WTC11 (cell line): ENCODE measurements around the gene GRIFIN. TPM values are rescaled to one million over a fixed set of nuclear protein-coding genes. Genes with fewer than 3 reads are reported as not detected.

Experiments used
- ATAC-seq: fragments of 200-7000 bp; cut with Tn5 transposase; 2 replicates; pipeline ENCODE4 v1.10.0; 2021; ENCODE audit warnings: mild to moderate bottlenecking, moderate library complexity
- CTCF ChIA-PET: fragments of 300-600 bp; sonication (Branson Sonifier 250); formaldehyde crosslinking; loops from one replicate; lab custom pipeline; 2021; ENCODE audit warnings: antibody characterized with exemption; lab: Charles Lee
- POLR2A ChIA-PET: fragments of 350-600 bp; sonication (Branson Sonifier 250); formaldehyde crosslinking; loops from one replicate; lab custom pipeline; 2021; ENCODE audit warnings: antibody characterized with exemption; lab: Charles Lee
- DNase-seq: peaks from one replicate; pipeline ENCODE4 v3.0.0; 2021; ENCODE audit warnings: low spot score
- H3K27ac Mint-ChIP-seq: 2 replicates; pipeline ENCODE4 v1.8.0; 2021; ENCODE audit warnings: mixed read lengths
- H3K27me3 Mint-ChIP-seq: 2 replicates; pipeline ENCODE4 v1.8.0; 2021; ENCODE audit warnings: low read depth, mild to moderate bottlenecking, moderate library complexity, mixed read lengths
- H3K36me3 Mint-ChIP-seq: 2 replicates; pipeline ENCODE4 v1.8.0; 2021; ENCODE audit warnings: mixed read lengths
- H3K4me1 Mint-ChIP-seq: 2 replicates; pipeline ENCODE4 v1.8.0; 2022; ENCODE audit warnings: mixed read lengths
- H3K4me3 Mint-ChIP-seq: 2 replicates; pipeline ENCODE4 v1.8.0; 2021; ENCODE audit warnings: mild to moderate bottlenecking, moderate library complexity, mixed read lengths
- H3K9me3 Mint-ChIP-seq: 2 replicates; pipeline ENCODE4 v1.8.0; 2021; ENCODE audit warnings: mixed read lengths
- ATF2 ChIP-seq: sonication (generic); formaldehyde crosslinking; IDR thresholded peaks from 2 replicates; pipeline ENCODE4 v1.8.1; 2022; ENCODE audit warnings: low read depth, missing genetic modification reagents, borderline replicate concordance
- CBFB ChIP-seq: sonication (generic); formaldehyde crosslinking; IDR thresholded peaks from 2 replicates; pipeline ENCODE4 v1.8.1; 2022; ENCODE audit warnings: mild to moderate bottlenecking, low read depth, missing genetic modification reagents
- CDX4 ChIP-seq: fragments of 250-450 bp; sonication (Bioruptor Pico); IDR thresholded peaks from 2 replicates; pipeline ENCODE4 v1.9.0; 2021; ENCODE audit warnings: moderate library complexity, mild to moderate bottlenecking, inconsistent platforms, borderline replicate concordance
- CTCF ChIP-seq: fragments of 200-600 bp; IDR thresholded peaks from 2 replicates; pipeline ENCODE4 v1.8.0; 2022; ENCODE audit warnings: antibody characterized with exemption
- E2F1 ChIP-seq: sonication (generic); formaldehyde crosslinking; IDR thresholded peaks from 2 replicates; pipeline ENCODE4 v1.8.0; 2022; ENCODE audit warnings: mild to moderate bottlenecking, missing genetic modification reagents
- EMX1 ChIP-seq: fragments of 250-450 bp; sonication (Bioruptor Pico); IDR thresholded peaks from 2 replicates; pipeline ENCODE4 v1.8.0; 2021; ENCODE audit warnings: mild to moderate bottlenecking
- ERG ChIP-seq: fragments of 250-450 bp; sonication (Bioruptor Pico); IDR thresholded peaks from 2 replicates; pipeline ENCODE4 v1.8.0; 2021; ENCODE audit warnings: mild to moderate bottlenecking
- GABPB1 ChIP-seq: sonication (generic); formaldehyde crosslinking; IDR thresholded peaks from 2 replicates; pipeline ENCODE4 v1.8.1; 2023; ENCODE audit warnings: mild to moderate bottlenecking, missing genetic modification reagents
- KAT7 ChIP-seq: sonication (generic); formaldehyde crosslinking; IDR thresholded peaks from 2 replicates; pipeline ENCODE4 v1.8.1; 2023; ENCODE audit warnings: missing genetic modification reagents, mild to moderate bottlenecking, borderline replicate concordance
- MLX ChIP-seq: sonication (generic); formaldehyde crosslinking; IDR thresholded peaks from 2 replicates; pipeline ENCODE4 v1.8.1; 2023; ENCODE audit warnings: mild to moderate bottlenecking, missing genetic modification reagents, moderate library complexity
- NFYB ChIP-seq: sonication (generic); formaldehyde crosslinking; conservative IDR thresholded peaks from 2 replicates; pipeline ENCODE4 v1.8.0; 2022; ENCODE audit warnings: low read depth, missing genetic modification reagents
- NR1H2 ChIP-seq: sonication (generic); formaldehyde crosslinking; IDR thresholded peaks from 2 replicates; pipeline ENCODE4 v1.9.0; 2021; ENCODE audit warnings: mild to moderate bottlenecking, moderate library complexity, missing genetic modification reagents
- PRRX2 ChIP-seq: fragments of 250-450 bp; sonication (Bioruptor Pico); IDR thresholded peaks from 2 replicates; pipeline ENCODE4 v1.8.0; 2021; ENCODE audit warnings: mild to moderate bottlenecking
- SMAD3 ChIP-seq: sonication (generic); formaldehyde crosslinking; IDR thresholded peaks from 2 replicates; pipeline ENCODE4 v1.8.0; 2022; ENCODE audit warnings: missing genetic modification reagents, mild to moderate bottlenecking, borderline replicate concordance
- SOX15 ChIP-seq: fragments of 250-450 bp; sonication (Bioruptor Pico); IDR thresholded peaks from 2 replicates; pipeline ENCODE4 v1.9.0; 2021; ENCODE audit warnings: mild to moderate bottlenecking
- SP1 ChIP-seq: sonication (generic); formaldehyde crosslinking; conservative IDR thresholded peaks from 2 replicates; pipeline ENCODE4 v1.8.1; 2022; ENCODE audit warnings: missing genetic modification reagents
- ZBTB43 ChIP-seq: sonication (generic); formaldehyde crosslinking; IDR thresholded peaks from 2 replicates; pipeline ENCODE4 v1.8.1; 2023; ENCODE audit warnings: mild to moderate bottlenecking, missing genetic modification reagents
- ZMAT4 ChIP-seq: fragments of 250-450 bp; sonication (Bioruptor Pico); IDR thresholded peaks from 2 replicates; pipeline ENCODE4 v1.9.0; 2021; ENCODE audit warnings: mild to moderate bottlenecking
- ZNF138 ChIP-seq: sonication (generic); formaldehyde crosslinking; conservative IDR thresholded peaks from 2 replicates; pipeline ENCODE4 v1.8.1; 2022; ENCODE audit warnings: mild to moderate bottlenecking, moderate library complexity, missing genetic modification reagents
- ZNF232 ChIP-seq: sonication (generic); formaldehyde crosslinking; IDR thresholded peaks from 2 replicates; pipeline ENCODE4 v1.8.0; 2022; ENCODE audit warnings: mild to moderate bottlenecking, missing genetic modification reagents
- ZNF396 ChIP-seq: fragments of 250-450 bp; sonication (Bioruptor Pico); IDR thresholded peaks from 2 replicates; pipeline ENCODE4 v1.8.0; 2021; ENCODE audit warnings: mild to moderate bottlenecking, moderate library complexity, borderline replicate concordance
- ZNF512 ChIP-seq: sonication (generic); formaldehyde crosslinking; IDR thresholded peaks from 2 replicates; pipeline ENCODE4 v1.8.1; 2022; ENCODE audit warnings: missing genetic modification reagents, borderline replicate concordance
- total RNA-seq: library from RNA; stranded (reverse); gene quantifications from 3 replicates; pipeline ENCODE4 v1.2.3, GENCODE V29; 2021

GRIFIN gene
- total RNA-seq, 1 experiment from 2014 or later, result not detected

GRCh38 chr7:2512713-2513112 lies 36.5 kb upstream of the GRIFIN start (continued):
- TF ChIP-seq ZNF512 (CRISPR knock-in tag) (no peak), ZMAT4 (no peak), SOX15 (CRISPR knock-in tag) (no peak), SP1 (CRISPR knock-in tag) (no peak), MLX (CRISPR knock-in tag) (no peak), ATF2 (CRISPR knock-in tag) (no peak), EMX1 (CRISPR knock-in tag) (no peak), ZBTB43 (no peak), KAT7 (CRISPR knock-in tag) (no peak), CDX4 (CRISPR knock-in tag) (no peak), ZNF232 (CRISPR knock-in tag) (no peak)

GRCh38 chr7:2512179-2512661 lies 36.0 kb upstream of the GRIFIN start:
- no peak for DNase-seq
- Mint-ChIP-seq H3K4me3 (no peak overlapping the region), H3K36me3 (no peaks in the 10 kb centered on the region), H3K9me3 (no peaks in the 10 kb centered on the region), H3K27ac (no peak overlapping the region), H3K27me3 (no peaks in the 10 kb centered on the region), H3K4me1 (peaks cover 11% of the 10 kb centered on the region)
- ChIA-PET CTCF (no interaction called here), POLR2A (no interaction called here)
- no peak for ATAC-seq
- TF ChIP-seq MLX (CRISPR knock-in tag) (no peak), ATF2 (CRISPR knock-in tag) (no peak), ERG (CRISPR knock-in tag) (no peak), ZNF396 (CRISPR knock-in tag) (no peak), ZNF138 (CRISPR knock-in tag) (no peak), GABPB1 (no peak), CDX4 (CRISPR knock-in tag) (no peak), SMAD3 (CRISPR knock-in tag) (no peak), SP1 (CRISPR knock-in tag) (no peak), E2F1 (CRISPR knock-in tag) (no peak), NR1H2 (CRISPR knock-in tag) (no peak), CTCF (no peak), NFYB (no peak), PRRX2 (no peak), CBFB (CRISPR knock-in tag) (no peak)
